Activated CD8-positive, alpha-beta memory T cell treated with anti-CD3 and anti-CD28 coated beads for 24 hours (primary cell): ENCODE results near the gene ZCCHC14.

Experiments
- DNase-seq: peaks from one replicate; pipeline ENCODE4 v3.0.0-alpha.2; 2020

The ZCCHC14 gene

GRCh38 chr16:87423429-87423828 lies 69.4 kb downstream of the ZCCHC14 start:
- no peak for DNase-seq

DNA sequence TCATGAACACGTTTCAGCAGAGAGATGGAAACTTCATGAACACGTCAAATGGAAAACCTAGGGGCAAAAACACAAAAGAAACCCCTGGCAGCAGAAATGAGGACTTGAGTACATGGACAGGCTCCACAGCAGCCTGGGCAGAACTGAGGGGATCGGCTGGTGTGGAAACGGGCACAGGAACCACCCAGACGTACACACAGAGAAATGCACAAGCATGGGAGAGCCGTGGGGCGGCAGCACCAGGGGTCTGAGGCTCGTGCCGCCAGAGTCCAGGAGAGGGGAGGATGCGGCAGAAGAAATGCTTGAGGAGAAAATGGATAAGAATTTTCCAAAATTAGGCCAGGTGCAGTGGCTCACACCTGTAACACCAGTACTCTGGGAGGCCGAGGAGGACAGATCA lies 70.7 kb downstream of the ZCCHC14 start:
- DNase-seq = no peak

GRCh38 chr16:87421003-87421912 lies 71.6 kb downstream of the ZCCHC14 start:
- no peak for DNase-seq

DNA sequence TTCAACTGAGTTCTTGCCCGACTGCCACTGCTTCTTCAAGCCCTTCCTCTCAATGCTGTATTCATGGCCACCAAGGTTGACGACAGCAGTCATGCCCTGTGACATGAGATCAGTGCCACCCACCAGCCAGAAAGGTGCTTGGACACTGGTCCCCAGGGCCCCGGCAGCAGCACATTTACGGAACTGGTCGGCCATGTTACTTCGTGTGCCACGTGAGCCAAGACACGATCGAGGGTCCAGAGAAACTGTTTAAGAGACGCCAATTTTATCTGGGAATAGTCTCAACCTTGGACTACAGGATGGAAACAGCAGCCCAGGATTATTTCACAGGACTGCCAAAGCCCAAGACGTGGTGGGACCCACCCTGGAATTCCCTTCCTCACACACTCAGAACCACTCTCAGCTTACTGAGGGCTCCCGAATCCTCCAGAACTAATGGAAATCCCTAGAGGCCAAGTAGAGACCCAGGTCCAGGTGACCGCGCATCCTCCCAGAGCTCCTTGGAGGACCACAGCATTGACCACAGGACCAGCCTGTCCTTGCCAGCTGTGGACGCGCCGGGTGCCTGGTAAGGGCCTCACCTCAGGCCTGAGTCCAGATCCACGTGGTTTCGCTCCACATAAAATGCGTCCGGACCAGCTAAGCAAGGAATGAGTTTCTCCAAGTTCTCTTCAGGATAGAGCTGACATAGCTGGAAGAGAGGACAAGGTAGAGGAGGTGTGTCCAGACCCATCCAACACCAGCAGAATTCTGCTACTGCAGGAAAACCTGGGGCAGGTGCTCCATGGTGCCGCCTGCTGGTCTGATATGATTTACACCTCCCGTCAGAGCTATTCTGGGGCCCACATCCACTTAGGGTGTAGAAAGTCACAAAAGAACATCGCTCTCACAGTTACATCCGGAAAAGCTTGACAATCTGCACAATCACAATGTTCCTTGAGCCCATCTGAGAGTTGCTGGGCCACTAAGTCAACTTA lies 72.5 kb downstream of the ZCCHC14 start:
- no peak for DNase-seq

DNA sequence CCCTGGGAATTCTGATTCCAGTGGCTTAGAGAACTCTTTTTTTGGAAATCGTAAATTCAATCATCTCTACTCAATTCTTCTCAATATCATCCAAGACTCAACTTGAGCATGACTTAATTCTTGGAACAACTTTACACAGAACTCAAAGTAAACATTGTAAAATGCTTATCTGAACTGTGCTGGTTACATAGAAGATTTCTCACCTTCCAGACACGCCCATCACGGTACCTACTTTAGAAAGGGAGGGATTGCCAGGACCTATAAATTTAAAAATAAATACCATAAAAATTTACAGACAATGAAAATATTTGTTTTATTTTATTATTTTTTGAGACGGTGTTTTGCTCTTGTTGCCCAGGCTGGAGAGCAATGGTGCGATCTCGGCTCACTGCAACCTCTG lies 74.2 kb downstream of the ZCCHC14 start:
- no peak for DNase-seq

- DNase-seq = no peak
Observed at GRCh38 chr16:87418216-87418615, 74.6 kb downstream of the ZCCHC14 start.

GRCh38 chr16:87417528-87417910 lies 75.3 kb downstream of the ZCCHC14 start:
- no peak for DNase-seq

DNA sequence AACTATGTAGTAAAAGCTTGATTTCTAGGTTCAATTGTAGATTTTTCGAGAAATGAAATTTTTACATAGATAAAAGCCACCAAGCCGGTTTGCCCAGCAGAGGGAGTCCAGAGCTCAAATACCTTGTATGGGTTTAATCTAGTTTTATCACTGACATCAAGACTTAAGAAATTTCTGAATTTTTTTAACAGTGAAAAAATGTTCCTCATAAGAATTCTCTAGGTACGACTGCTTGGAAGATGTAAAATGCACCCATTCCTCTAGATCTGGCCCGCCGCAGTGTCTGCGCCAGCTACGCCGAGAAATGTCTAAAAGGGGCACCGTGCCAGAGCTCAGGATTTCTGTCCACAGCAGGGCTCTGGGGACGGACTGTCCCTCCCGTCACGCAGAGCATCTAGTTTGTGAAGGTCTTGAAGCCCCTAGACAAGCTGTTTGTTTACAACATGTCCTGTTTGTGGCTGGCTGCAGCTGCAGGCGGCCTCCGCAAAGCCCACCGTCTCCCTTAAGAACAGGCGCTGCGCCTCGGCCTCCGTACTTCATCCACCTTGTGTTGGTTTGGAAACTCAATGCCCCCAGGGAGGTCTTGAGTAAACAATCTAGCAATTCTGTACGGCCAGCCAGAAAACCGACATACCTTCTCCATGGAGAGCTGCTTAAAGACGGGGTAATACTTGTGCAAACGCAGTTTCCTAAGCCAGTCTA lies 75.8 kb downstream of the ZCCHC14 start:
- no peak for DNase-seq

DNA sequence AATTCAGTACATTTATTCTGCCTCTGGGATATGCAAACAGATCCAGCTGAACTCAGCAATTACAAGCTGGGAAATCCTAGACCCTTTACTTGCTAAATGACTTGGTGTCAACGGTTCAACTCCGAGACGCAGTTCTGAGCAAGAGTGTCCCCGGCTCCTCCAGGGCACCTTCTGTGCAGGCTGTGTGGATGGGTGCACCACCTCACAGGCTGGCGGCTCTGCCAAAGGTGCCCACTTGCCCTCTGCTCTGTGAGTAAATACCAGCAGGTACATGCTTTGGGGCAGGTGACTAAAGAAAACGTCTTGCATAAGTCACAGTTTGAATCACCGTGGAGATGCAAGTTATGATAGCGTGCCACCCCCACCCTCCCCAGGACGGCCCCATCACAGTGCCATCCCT lies 77.4 kb downstream of the ZCCHC14 start:
- DNase-seq = no peak

DNA sequence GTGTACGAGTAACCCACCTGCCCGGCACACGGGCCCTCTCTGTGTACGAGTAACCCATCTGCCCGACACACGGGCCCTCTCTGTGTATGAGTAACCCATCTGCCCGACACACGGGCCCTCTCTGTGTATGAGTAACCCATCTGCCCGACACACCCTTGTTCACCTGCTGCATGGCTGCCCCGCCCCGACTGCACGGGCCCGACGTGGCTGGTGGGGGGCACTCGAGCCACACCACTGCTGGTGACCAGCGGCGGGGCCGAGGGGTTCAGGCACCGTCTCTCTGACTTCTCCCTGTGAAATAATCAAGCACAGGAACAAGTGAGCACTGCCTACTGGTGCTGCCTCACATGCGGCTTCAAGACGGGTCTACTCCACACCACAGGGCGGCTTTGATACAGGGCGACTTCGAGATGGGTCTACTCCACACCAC lies 78.6 kb downstream of the ZCCHC14 start:
- DNase-seq = no peak

GRCh38 chr16:87412996-87413421 lies 79.8 kb downstream of the ZCCHC14 start:
- DNase-seq = no peak

DNA sequence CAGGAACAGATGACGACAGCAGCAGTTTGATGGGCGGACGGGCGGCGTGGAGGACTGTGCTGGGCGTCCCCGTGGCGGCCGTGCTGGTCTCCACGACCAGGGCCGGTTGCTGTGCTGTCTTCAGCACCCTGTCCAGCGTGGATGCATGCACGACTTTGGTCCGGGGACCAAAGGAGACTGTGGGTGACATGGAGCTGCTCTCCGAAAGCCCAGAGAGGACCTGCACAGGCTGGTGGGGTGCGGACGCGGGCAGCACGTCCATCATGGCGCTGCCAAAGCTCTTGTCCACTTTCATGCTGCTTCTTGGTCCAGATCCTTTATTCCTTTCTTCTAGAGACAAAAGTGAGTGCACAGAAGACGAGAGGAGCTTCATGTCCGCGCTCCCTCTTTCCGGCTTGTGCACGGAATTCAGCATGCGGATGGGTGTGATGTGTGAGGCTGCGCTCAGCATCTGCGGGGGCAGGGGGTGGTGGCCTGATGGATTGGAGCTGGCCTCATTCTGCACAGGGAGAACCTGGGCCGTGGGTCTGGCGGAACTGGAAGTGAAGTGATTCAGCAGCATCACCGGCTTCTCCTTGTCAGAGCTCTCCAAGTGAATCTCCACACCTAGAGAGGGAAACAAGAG lies 80.3 kb downstream of the ZCCHC14 start:
- no peak for DNase-seq

GRCh38 chr16:87411375-87412271 lies 81.2 kb downstream of the ZCCHC14 start:
- no peak for DNase-seq

GRCh38 chr16:87410968-87411367 lies 81.9 kb downstream of the ZCCHC14 start:
- no peak for DNase-seq

- DNase-seq = no peak
Observed at GRCh38 chr16:87410530-87410929, 82.3 kb downstream of the ZCCHC14 start.

GRCh38 chr16:87409781-87410180 lies 83.0 kb downstream of the ZCCHC14 start:
- DNase-seq = no peak

- no peak for DNase-seq
Observed at GRCh38 chr16:87409153-87409552, 83.7 kb downstream of the ZCCHC14 start.

- DNase-seq = no peak
Observed at GRCh38 chr16:87407511-87408112, 85.2 kb downstream of the ZCCHC14 start.

DNA sequence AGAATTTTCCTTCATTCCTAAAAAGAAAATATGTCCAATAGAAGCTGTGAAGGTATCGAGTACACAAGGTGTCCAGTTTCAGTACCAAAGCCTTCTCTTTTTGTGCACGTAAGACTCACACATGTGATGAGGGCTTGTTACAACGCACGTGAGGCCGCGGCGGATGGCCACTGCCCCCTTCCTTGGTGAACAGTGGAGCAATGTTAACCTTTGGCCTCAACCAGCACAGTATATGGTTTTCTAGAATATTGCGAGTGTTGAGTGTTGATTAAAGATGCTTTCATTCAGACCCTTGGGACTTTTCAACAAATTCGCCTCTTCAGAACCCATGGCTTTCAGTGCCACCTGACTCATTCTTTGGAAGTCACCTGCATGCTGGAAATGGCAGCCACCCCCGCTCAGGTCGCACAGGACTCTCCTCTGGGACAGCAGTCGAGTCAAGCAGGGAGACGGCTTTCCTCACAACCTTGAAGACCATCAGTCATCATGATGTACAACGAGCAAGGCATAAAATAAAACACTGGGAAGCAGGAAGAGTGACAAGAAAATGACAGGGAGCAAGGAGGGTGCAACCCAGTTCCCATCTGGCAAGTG lies 86.2 kb downstream of the ZCCHC14 start:
- DNase-seq = no peak
